ENCODE results near the gene MYRF.

MYRF gene

DNA sequence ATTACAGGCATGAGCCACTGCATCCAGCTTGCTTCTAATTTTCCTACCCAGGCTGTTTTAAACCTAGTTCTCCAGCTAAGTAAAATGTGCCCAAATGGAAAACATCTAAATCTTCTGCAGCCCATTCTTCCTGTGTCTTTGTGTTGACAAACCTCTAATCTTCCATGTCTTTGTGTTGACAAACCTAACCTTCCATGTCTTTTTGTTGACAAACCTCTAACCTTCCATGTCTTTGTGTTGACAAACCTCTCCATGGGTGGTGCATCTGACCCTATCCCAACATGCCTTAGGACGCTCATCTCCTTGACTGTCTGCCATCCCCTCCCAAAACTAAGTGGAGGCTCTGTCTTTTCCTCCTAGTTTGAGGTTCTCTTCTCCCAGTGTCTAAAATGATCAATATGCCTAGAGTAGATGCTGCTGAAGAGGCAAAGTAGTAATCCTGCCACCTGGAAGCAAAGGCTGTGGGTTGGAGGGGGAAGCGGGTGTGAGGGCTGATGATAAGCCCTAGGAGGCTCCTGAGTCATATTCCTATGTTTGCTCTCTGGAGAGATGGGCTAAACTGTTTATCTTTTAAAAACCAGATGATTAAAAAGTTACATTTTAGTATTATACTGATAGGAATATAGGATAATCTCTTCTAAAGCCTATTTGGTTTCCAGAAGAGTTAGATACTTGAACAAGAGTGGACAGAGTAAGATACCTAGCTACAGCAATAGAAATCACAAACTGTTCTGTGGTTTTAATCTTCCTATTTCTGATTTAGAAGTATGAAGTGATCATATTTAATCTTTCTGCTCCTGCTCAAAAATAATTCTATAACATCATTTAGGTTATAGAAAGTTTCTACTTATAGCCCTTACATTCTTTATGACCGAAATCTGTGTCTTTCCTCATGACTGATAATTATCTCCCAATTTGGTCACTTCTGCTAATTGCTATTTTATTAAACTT lies 48.2 kb downstream of the MYRF start:
- DNase-seq, result no peak

DNA sequence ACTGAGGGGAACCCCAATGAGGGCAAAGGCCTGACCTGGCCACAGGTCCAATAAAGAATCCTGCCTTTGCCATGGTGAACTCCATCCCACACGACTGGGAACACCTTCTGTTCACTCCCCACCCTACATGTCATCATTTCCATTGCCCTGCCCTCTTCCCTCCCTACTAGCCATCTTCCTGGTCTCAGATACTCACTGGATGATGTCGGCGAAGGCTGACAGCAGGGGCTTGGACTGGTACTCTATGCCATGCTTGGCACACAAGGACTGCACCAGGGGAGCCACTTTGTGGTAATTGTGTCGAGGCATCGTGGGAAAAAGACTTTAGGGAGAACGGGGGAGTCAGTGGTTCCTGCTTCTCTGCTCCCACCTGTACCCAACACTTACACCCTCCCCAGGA lies 50.2 kb downstream of the MYRF start:
- no peak for DNase-seq

- DNase-seq, result no peak
Observed at GRCh38 chr11:61803889-61804647, 51.6 kb downstream of the MYRF start.

GRCh38 chr11:61805146-61805545 lies 52.7 kb downstream of the MYRF start:
- no peak for DNase-seq

GRCh38 chr11:61806785-61807184 lies 54.3 kb downstream of the MYRF start:
- DNase-seq, result no peak

- no peak for DNase-seq
Observed at GRCh38 chr11:61810671-61811175, 58.3 kb downstream of the MYRF start.

DNA sequence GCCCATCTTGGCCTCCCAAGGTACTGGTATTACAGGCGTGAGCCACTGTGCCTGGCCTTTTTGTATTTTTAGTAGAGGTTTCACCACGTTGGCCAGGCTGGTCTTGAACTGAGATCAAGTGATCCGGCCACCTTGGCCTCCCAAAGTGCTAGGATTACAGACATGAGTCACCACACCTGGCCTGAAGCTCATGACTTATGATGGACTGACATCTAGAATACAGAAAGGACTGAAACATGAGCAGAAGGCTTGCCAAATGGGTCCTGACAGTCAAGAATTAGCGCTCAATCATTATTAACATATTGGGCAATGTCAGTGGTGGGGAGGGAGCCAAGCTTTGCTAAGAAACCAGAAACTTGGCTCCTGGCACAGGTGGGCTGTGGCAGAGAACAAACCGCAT lies 59.4 kb downstream of the MYRF start:
- DNase-seq, result no peak

- no peak for DNase-seq
Observed at GRCh38 chr11:61812736-61813411, 60.4 kb downstream of the MYRF start.

- DNase-seq, result peak in 1 of 2 experiments; percentile 36
Observed at GRCh38 chr11:61814247-61814957, 62.0 kb downstream of the MYRF start.

- DNase-seq, result peak; percentile 91 to 93
Observed at GRCh38 chr11:61814958-61815789, 62.7 kb downstream of the MYRF start.

GRCh38 chr11:61815790-61816735 lies 63.6 kb downstream of the MYRF start:
- DNase-seq, result peak in 1 of 2 experiments; percentile 40

- DNase-seq, result peak; percentile 88 to 96
Observed at GRCh38 chr11:61816736-61817455, 64.5 kb downstream of the MYRF start, which contains the start of gene FADS1. FADS1 (minus strand) TSS chr11:61817003; CDS start chr11:61816929, 74 bp downstream.

DNA sequence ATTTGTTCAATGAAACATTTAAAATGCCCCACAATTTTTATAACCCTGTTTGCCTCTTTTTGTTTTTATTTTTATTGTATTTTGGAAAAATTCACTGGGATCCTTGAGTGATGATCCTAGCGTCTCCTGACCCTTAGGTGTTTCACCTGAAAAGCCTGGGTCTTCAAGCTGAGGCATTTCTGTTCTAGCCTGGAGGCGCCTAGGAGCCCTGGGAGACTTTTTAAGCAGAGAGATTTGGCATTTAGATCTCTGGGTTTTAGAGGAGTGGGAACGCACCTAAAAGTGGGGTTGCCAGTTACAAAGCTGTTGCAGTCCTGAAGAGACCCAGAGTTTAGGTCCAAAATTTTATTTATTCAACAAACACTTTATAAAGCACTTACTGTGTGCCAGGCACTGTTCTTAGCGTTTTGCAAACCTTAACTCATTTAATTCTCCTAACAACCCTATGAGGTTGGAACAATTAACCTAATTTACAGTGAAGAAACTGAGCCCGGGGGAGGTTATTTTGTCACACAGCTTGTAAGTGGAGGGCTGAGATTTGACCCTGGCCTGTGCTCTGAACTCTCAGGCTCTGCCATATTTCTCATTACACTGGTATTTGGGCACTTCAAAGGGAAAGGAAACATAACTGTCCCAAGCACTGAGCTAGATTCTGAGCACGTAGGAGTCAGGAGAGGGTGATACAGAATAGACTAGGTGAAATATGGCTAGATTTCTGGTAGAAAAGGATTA lies 65.2 kb downstream of the MYRF start:
- DNase-seq, result no peak

DNA sequence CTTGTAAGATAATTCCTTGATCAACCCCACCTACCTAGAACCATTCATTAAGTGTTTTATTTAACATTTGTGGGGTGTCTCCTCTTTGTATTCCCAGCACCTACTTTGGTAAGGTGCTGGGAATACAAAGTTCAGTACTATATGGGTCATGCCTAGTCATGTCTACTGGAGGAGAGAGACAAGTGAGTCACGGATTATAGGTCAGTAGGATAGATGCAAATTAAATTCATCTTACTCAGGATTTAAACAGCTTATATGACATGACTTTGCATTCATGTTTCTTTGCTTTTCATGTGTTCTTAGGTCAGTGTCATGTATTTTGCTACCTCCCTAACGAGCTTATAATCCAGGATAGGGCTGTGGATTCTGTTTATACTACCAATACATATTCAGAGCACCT lies 67.7 kb downstream of the MYRF start:
- DNase-seq, result no peak

- DNase-seq, result peak; percentile 51 to 67
Observed at GRCh38 chr11:61826930-61827570, 74.6 kb downstream of the MYRF start.

- peak; percentile 83 to 88 for DNase-seq
Observed at GRCh38 chr11:61827571-61828378, 75.3 kb downstream of the MYRF start, which contains the start of gene FADS2. FADS2 (plus strand) TSS chr11:61828300; CDS start chr11:61828391, 91 bp downstream.

DNA sequence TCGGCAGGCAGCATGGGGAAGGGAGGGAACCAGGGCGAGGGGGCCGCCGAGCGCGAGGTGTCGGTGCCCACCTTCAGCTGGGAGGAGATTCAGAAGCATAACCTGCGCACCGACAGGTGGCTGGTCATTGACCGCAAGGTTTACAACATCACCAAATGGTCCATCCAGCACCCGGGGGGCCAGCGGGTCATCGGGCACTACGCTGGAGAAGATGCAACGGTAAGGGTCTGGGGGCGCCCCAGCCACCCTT lies 75.9 kb downstream of the MYRF start:
- no peak for DNase-seq
